ENCODE measurements around the gene GABPB1. TPM values are rescaled to one million over a fixed set of nuclear protein-coding genes. Genes with fewer than 3 reads are reported as not detected.

Gene GABPB1
- total RNA-seq, 2 donors from 2014 or later, result 43.2 to 45.1 TPM

DNA sequence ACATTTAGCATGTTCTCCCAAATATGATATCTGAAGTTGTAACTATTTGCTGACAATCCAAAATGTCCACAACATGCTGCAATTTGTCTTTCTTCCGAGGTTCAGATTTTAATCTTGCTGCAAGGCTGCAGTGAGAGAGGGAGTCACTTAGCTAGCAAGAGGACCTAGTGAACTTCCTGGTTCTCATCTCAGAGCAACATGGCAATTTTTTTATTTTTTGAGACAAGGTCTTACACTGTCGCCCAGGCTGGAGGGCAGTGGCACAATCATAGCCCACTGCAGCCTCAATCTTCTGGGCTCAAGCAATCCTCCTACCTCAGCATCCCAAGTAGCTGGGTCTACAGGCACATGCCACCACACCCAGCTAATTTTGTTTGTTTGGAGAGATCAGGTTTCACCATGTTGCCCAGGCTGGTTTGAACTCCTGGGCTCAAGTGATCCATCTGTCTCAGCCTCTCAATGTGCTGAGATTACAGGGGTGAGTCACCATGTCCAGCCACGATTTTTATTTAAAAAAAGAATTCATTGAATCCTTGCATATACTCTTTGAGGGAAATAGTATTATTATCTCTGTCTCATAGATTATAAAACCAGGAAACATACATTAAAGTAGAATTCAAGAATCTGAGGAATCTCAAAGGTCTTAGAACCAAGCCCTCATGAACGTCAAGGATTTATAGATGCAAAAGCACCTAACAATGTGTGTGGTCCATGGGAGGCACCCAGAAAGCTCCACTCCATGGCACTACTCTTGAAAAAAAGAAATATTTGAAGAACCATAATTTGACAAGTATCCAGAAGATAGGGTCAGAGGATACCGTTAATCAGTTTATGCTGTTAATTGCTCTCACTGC, 98.6 kb downstream of the GABPB1 start:
- Mint-ChIP-seq H3K27me3 (peaks cover 0 to 3% of the 10 kb centered on the region in 2 donors), H3K4me1 (ENCODE audit: low read depth in 2 of 2) (peaks cover 33 to 47% of the 10 kb centered on the region in 2 donors), H3K27ac (peak overlapping the region; percentile 22 to 44), H3K9me3 (peaks cover 3% of the 10 kb centered on the region), H3K4me3 (peak overlapping the region; percentile 44), H3K36me3 (no peaks in the 10 kb centered on the region)
- ATAC-seq (no peak), DNase-seq (ENCODE audit: low spot score) (no peak)

DNA sequence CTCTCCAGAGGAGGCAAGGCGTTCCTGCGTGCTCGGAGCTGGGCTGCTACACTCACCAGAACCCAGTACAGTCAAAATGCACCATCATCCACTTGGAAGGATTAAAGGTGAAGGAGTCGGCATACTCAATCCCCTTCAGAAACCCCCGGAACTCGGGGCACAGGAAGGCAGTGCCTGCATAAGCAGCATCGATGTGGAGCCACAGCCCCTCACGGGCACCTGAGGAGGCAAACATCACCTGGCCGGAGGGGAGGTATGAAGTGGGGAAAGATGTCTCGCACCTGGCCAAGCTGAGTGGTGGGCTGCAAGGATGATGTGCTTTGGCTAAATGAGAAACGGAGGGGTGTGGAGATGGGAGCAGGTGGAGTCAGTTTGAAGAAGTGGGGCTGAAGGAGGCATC, 102.4 kb downstream of the GABPB1 start:
- H3K4me3 Mint-ChIP-seq, result no peak overlapping the region
- peaks cover 0 to 4% of the 10 kb centered on the region in 2 donors for H3K27me3 Mint-ChIP-seq
- no peaks in the 10 kb centered on the region for H3K36me3 Mint-ChIP-seq
- no peak overlapping the region for H3K27ac Mint-ChIP-seq
- DNase-seq (ENCODE audit: low spot score) (no peak), ATAC-seq (no peak)
- no peaks in the 10 kb centered on the region for H3K9me3 Mint-ChIP-seq
- peaks cover 28 to 32% of the 10 kb centered on the region in 2 donors for H3K4me1 Mint-ChIP-seq (ENCODE audit: low read depth in 2 of 2)

DNA sequence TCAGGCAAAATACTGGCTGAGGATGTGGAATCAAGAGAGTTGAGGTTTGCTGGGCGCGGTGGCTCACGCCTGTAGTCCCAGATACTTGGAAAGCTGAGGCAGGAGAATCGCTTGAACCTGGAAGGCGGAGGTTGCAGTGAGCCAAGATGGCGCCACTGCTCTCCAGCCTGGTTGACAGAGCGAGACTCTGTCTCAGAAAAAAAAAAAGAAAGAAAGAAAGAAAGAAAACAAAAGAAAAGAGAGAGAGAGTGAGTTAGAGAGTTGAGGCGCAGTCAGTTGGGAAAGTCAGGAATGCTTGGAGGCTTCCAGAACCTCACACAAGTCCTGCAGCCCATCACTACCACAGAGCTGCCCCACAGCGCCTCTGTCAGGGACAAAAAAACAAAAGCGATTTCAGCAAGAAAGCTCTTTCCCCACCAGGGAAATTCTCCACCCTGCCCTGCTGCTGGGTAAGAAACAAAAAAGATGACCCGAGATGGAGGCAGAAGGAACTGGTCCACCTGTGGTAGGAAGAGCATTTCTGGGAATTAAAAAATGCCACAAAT, 103.3 kb downstream of the GABPB1 start:
- peaks cover 0 to 4% of the 10 kb centered on the region in 2 donors for H3K27me3 Mint-ChIP-seq
- H3K4me1 Mint-ChIP-seq (ENCODE audit: low read depth in 2 of 2), result peaks cover 26 to 31% of the 10 kb centered on the region in 2 donors
- ATAC-seq (no peak), DNase-seq (ENCODE audit: low spot score) (no peak)
- H3K9me3 Mint-ChIP-seq, result no peaks in the 10 kb centered on the region
- H3K4me3 Mint-ChIP-seq, result no peak overlapping the region
- H3K36me3 Mint-ChIP-seq, result no peaks in the 10 kb centered on the region
- H3K27ac Mint-ChIP-seq, result peak overlapping the region; percentile 49 to 66

DNA sequence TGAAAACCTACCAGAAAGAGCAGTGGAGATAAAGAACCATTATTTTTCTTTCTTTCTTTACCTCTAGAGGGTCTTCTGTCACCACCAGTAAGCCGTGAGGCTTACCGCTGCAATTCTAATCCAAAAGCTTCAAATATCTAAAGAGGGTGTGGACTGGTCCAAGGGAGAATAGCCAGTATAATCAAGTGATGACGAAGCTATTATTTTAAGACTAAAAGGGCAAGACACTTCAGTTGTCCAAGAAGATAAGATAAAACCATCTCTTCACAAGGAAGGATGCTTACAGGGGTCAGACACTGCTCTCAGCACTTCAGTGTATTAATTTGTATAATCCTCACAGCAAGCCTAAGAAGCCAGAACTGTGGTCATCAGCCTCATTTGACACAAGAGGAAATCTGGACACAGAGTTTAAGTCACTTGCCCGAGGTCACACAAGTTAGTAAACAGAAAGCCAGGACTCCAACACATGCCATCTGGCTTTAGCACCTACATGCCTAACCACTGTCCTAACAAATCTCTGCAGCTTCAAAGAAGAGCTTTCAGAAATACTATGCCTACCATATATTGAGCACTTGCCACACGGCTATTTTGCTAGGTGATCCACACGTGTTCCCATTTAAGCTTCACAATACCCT, 104.1 kb downstream of the GABPB1 start:
- no peak for ATAC-seq
- H3K36me3 Mint-ChIP-seq, result no peaks in the 10 kb centered on the region
- no peaks in the 10 kb centered on the region for H3K9me3 Mint-ChIP-seq
- no peak overlapping the region for H3K4me3 Mint-ChIP-seq
- H3K4me1 Mint-ChIP-seq (ENCODE audit: low read depth in 2 of 2), result peaks cover 22 to 38% of the 10 kb centered on the region in 2 donors
- DNase-seq (ENCODE audit: low spot score), result no peak
- H3K27me3 Mint-ChIP-seq, result peaks cover 0 to 4% of the 10 kb centered on the region in 2 donors
- H3K27ac Mint-ChIP-seq, result peak overlapping the region; percentile 49 to 66

DNA sequence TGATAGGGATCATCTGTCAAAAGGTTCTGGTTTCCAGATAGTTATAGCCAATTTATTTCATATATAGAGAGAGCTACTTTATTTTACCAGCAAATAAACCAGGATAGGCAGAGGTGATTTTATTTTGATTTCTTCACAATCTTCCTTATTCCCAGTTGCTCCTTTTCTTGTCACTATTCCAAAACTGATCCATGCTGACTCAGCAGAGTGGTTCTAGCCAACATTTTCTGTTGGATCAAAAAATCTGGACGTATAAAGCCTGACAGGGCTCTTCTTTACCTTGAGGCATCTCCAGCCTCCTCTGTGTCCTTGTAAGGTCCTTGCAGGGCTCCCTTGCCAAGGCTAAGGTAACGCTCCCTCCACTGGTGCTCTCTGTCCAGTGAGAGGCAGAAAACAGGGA, 105.3 kb downstream of the GABPB1 start:
- H3K9me3 Mint-ChIP-seq, result no peaks in the 10 kb centered on the region
- H3K4me1 Mint-ChIP-seq (ENCODE audit: low read depth in 2 of 2), result peaks cover 22 to 41% of the 10 kb centered on the region in 2 donors
- H3K4me3 Mint-ChIP-seq, result no peak overlapping the region
- H3K36me3 Mint-ChIP-seq, result no peaks in the 10 kb centered on the region
- H3K27ac Mint-ChIP-seq, result peak overlapping the region; percentile 12 to 21
- peaks cover 0 to 4% of the 10 kb centered on the region in 2 donors for H3K27me3 Mint-ChIP-seq
- DNase-seq (ENCODE audit: low spot score) (no peak), ATAC-seq (no peak)

DNA sequence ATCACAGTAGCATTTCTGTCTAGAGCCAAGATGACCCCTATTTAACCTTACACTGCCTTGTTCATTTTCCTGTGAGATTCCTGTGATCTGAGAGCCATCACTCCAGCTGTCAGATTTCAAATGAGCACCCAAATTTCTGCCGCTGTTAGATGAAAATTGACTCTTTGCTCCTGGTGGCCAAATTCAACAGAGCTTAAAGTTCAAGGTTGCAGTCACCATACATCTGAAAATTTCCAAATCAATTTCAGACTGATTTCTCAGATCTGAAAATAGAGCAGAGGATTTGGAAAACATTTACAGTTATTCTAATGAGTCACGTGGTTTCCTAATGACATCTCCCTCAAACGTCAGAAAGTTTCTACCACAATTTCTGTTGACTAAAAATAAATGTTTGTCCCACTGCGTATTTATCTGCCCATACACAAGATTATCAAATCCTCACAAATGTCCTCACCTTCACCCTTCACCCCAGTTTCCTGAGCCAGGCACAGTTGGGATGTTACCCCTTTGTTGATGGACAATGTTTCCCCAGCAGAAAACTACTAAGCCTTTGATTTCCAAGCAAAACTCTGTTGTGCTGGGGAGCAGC, 105.9 kb downstream of the GABPB1 start:
- Mint-ChIP-seq H3K27me3 (peaks cover 0 to 4% of the 10 kb centered on the region in 2 donors), H3K4me3 (peak overlapping the region; percentile 20), H3K27ac (peak overlapping the region; percentile 71 to 91), H3K36me3 (no peaks in the 10 kb centered on the region), H3K4me1 (ENCODE audit: low read depth in 2 of 2) (peaks cover 22 to 38% of the 10 kb centered on the region in 2 donors), H3K9me3 (no peaks in the 10 kb centered on the region)
- ATAC-seq (no peak), DNase-seq (ENCODE audit: low spot score) (no peak)

DNA sequence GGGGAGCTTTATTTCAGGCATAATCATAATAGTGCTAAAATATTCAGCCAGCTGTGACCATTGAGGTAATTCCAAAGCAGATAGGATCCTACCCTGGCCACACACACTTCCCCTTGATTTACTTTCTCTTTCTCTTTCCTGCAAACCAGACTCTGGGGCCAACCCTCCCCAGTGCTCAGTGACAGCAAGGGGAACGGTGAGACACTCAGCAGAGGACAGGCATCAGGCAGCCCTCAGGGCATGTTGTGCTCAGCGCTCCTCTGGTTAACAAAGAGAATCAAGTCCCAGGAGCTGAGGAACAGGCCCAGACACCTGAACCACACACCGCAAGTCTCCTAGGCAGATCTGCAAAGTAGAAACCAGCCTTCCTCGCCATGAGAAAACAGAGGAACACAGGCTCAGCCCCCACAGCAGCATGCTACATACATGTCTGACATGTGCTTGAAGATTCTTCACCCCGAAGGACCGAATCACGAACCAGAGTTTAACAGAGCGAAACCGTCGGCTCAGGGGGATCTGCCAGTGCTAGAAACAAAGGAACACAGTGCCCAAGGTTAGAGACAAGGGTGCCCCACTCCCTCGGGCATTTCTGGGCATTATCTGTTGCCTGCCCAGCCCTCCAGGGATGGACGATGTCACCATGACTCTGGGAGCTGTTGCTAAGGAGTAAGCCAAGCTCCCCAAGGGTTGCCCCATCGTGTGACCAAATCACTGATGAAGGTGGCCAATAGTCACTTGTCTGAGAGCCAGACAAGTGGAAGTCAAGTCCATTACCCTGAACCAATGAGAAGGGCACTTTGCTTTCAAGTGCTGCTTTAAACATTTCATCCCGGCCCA, 107.0 kb downstream of the GABPB1 start:
- Mint-ChIP-seq H3K4me3 (peak overlapping the region; percentile 85), H3K27ac (peak overlapping the region; percentile 71 to 91), H3K4me1 (ENCODE audit: low read depth in 2 of 2) (peaks cover 22 to 38% of the 10 kb centered on the region in 2 donors), H3K36me3 (no peaks in the 10 kb centered on the region), H3K9me3 (no peaks in the 10 kb centered on the region), H3K27me3 (peaks cover 0 to 4% of the 10 kb centered on the region in 2 donors)
- peak; percentile 75 for DNase-seq (ENCODE audit: low spot score)
- peak; percentile 91 to 97 for ATAC-seq

DNA sequence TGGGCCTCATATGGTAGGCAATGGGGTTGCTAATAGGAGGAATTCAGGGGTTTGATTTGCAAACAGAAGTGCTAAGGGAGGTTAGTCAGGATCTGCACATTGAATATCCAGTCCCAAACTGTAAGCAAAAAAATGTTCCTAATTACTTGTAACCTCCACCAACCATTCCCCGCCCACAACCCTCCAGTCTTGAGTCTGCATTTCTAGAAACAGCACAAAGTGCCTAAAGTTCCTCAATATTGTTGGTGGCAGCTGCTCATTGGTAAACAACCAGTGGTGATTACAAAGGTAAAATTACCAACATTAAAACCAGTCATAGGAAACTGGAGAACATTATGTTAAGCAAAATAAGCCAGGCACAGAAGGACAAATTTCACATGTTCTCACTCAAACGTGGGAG, 108.4 kb downstream of the GABPB1 start:
- Mint-ChIP-seq H3K27me3 (peaks cover 0 to 4% of the 10 kb centered on the region in 2 donors), H3K36me3 (no peaks in the 10 kb centered on the region), H3K4me1 (ENCODE audit: low read depth in 2 of 2) (peaks cover 22 to 38% of the 10 kb centered on the region in 2 donors), H3K4me3 (peak overlapping the region; percentile 5), H3K9me3 (no peaks in the 10 kb centered on the region), H3K27ac (peak overlapping the region in 1 of 2 donors; percentile 7)
- DNase-seq (ENCODE audit: low spot score), result no peak
- ATAC-seq, result no peak

DNA sequence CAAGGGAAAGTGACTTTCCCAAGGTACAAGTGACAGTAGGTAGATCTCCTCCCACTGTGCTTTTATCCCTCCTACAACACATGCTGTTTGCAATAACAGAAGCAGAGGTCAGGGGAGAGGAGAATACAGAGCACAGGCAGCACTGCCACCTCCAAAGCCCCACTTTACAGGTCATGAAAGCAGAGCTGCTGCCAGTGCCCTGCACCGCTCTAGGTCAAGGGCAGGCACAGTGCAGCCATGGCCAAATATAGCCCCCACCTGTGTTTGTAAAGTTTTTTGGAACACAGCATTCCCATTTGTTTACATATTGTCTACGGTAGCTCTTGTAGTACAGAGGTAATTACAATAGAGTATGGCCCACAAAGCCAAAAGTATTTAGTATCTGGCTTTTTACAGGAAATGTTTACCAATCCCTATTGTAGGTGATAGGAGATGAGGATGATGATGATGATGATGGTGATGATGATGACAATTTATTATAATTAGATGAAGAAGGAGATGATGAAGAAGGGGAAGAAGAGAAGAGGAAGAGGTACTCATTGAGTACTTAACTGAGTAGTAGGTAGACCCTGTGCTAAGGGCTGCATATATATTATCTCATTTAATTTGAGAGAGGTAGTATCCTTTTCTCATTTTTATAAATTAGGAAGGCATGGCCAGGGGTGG, 109.9 kb downstream of the GABPB1 start:
- Mint-ChIP-seq H3K27ac (peak overlapping the region; percentile 2 to 31), H3K4me3 (no peak overlapping the region), H3K27me3 (no peaks in the 10 kb centered on the region), H3K9me3 (no peaks in the 10 kb centered on the region), H3K4me1 (ENCODE audit: low read depth in 2 of 2) (peaks cover 17 to 34% of the 10 kb centered on the region in 2 donors), H3K36me3 (no peaks in the 10 kb centered on the region)
- no peak for ATAC-seq
- DNase-seq (ENCODE audit: low spot score), result no peak

DNA sequence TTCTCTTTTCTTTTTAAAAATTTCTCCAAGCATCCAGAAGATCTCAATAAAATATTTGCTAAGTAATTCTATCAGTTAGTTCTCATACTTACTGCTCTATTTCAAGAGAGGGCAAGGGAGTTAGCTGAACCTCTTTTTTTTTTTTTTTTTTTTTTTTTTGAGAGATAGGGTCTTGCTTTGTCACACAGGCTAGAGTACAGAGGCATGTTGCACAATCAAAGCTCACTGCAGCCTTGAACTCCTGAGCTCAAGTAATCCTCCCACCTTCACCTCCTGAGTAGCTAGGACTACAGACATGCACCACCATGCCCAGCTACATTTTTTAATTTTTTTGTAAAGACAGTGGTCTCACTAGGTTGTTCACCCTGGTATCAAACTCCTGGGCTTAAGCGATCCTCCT, 110.8 kb downstream of the GABPB1 start:
- no peaks in the 10 kb centered on the region for H3K9me3 Mint-ChIP-seq
- H3K27ac Mint-ChIP-seq, result no peak overlapping the region
- H3K36me3 Mint-ChIP-seq, result no peaks in the 10 kb centered on the region
- ATAC-seq (no peak), DNase-seq (ENCODE audit: low spot score) (no peak)
- H3K4me1 Mint-ChIP-seq (ENCODE audit: low read depth in 2 of 2), result peaks cover 14 to 27% of the 10 kb centered on the region in 2 donors
- H3K27me3 Mint-ChIP-seq, result no peaks in the 10 kb centered on the region
- H3K4me3 Mint-ChIP-seq, result no peak overlapping the region

DNA sequence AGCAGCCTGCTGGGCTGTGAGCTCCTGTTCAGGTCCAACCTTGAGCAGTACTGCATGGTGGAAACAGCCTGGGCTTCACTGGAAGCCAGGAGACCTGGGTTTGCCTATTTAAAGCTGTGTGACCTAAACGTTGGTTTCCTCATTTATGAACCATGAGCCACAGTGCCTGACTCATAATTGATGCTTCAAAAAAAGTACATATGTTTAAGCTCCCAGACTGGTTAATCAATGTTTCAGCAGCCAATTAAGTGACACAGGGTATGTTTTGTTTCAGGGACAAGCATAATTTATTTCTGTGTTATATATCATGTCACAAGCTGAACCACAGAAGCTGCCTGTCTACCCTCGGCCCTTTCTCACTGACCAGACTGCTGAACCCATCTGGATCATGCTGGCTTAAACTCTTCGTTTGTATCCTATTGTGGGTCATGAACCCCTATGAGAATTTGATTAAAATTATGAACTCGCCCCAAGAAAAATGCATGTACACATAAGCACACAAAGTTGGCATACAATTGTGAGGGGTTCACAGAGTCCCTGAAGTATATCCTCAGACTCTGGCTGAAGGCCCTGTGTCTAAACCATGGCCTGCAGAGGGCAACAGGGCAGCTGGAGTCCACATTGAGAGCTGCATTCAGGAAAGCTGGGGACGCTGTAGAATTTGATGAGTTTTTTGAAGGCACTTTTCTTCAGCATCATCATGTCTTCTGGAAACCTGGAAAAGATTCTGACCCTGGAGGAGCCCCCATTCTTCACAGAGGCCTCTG, 113.1 kb downstream of the GABPB1 start:
- peaks cover 0 to 13% of the 10 kb centered on the region in 2 donors for H3K4me1 Mint-ChIP-seq (ENCODE audit: low read depth in 2 of 2)
- H3K27ac Mint-ChIP-seq, result no peak overlapping the region
- no peaks in the 10 kb centered on the region for H3K36me3 Mint-ChIP-seq
- no peaks in the 10 kb centered on the region for H3K9me3 Mint-ChIP-seq
- ATAC-seq (peak in 1 of 2 donors; percentile 49), DNase-seq (ENCODE audit: low spot score) (no peak)
- no peak overlapping the region for H3K4me3 Mint-ChIP-seq
- H3K27me3 Mint-ChIP-seq, result no peaks in the 10 kb centered on the region

DNA sequence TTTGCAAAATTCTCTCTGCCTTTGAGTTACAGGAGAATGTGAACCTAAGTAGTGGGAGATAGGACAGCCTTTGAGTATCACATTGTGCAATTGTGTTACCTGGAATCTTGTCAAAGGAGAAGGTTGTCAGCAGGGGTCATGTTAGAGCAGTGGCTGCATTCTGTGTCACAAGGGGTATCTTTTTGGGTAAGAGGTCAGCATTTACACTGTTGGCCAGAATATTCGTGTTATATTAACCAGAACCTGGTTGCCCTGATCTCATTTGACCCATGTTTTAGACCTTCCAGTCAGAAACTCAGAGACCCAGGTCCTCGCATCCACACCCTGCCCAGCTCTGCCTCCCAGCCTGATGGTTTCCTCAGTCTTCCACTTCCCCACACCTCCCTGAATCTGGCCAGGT, 116.7 kb downstream of the GABPB1 start:
- H3K9me3 Mint-ChIP-seq, result no peaks in the 10 kb centered on the region
- H3K36me3 Mint-ChIP-seq, result no peaks in the 10 kb centered on the region
- H3K27me3 Mint-ChIP-seq, result no peaks in the 10 kb centered on the region
- no peak overlapping the region for H3K4me3 Mint-ChIP-seq
- DNase-seq (ENCODE audit: low spot score) (no peak), ATAC-seq (no peak)
- no peak overlapping the region for H3K27ac Mint-ChIP-seq
- H3K4me1 Mint-ChIP-seq (ENCODE audit: low read depth in 2 of 2), result no peaks in the 10 kb centered on the region

Measured in natural killer cell treated with Interleukin-12 subunit alpha and Interleukin-12 subunit beta and Interleukin-15 and Interleukin-18, amount 100 ng/mL, for 72 hours (primary cell).